ENCODE data around the gene CTNNA3.

Gene CTNNA3

GRCh38 chr10:66747451-66747850 is 948.5 kb downstream of the CTNNA3 start:
- no peak for DNase-seq (ENCODE audit: low read depth)

DNA sequence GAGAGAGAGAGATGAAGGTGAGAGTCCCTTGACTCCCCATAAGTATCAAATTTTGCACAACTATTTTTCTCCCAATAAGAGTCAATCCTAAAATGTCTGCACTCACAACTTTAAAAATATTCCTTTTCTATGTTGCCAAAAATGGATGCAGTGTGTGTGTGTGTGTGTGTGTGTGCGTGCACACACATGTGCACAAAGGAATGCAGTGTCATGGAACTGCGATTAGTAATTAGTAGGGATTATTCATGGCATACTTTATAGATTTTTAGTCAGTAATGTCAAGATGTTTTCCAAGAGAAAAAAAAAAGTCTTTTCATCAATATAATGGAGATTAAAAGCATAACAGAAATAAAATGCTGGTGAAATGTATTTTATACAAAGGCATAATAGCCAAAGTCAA is 949.3 kb downstream of the CTNNA3 start:
- no peak for DNase-seq (ENCODE audit: low read depth)

DNA sequence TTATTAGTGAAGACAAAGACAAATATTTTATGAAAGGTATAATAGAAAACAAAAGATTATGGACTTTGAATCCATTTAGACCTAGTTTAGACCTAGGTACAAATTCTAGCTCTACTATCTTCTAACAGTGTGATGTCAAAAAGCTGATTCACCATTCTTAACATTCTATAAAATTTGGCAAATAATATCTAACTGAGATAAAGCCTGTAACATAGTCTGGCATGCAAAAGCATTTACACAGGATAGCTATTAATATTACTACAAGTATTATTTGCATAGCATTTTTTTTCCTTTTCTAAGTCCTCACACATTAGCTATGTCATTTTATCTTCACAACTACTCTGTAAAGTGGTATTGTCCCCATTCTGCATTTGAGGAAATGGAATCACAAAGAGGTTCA is 949.7 kb downstream of the CTNNA3 start:
- no peak for DNase-seq (ENCODE audit: low read depth)

DNA sequence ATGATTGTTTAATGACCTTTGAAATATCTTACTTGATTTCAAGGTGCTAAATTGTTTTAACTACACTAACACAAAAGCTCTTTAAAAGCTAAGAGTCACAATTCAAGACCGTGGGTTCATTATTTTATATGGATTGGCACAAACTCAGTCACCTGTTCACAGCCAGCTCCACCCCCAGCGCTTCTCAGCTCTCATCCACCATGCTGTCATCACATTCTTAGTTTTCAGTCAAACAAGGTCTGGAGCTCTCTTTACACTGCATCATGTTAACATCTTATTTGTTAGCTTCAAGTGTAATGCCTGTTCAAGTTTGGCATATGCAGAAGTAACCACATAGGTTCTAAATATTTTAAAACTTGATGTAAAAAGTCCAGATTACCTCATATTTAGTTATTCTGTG is 951.1 kb downstream of the CTNNA3 start:
- no peak for DNase-seq (ENCODE audit: low read depth)

DNA sequence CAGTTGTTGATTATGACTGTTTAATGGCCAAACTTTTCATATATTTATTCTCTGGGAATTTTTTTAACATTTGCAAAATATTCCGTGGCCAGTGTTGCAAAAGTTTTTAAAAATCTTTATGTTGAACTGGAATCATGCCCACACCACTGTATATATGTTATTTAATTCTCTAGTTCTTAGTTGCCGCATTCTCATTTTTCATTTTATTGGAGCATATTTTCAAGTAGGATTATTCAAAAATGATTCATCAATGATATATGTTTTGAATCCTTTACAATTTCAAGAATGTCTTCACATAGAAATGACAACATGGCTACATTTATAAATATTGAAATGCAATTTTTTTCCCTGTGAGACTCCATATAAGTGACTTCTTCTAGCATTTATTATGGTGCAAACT is 958.8 kb downstream of the CTNNA3 start:
- no peak for DNase-seq (ENCODE audit: low read depth)

DNA sequence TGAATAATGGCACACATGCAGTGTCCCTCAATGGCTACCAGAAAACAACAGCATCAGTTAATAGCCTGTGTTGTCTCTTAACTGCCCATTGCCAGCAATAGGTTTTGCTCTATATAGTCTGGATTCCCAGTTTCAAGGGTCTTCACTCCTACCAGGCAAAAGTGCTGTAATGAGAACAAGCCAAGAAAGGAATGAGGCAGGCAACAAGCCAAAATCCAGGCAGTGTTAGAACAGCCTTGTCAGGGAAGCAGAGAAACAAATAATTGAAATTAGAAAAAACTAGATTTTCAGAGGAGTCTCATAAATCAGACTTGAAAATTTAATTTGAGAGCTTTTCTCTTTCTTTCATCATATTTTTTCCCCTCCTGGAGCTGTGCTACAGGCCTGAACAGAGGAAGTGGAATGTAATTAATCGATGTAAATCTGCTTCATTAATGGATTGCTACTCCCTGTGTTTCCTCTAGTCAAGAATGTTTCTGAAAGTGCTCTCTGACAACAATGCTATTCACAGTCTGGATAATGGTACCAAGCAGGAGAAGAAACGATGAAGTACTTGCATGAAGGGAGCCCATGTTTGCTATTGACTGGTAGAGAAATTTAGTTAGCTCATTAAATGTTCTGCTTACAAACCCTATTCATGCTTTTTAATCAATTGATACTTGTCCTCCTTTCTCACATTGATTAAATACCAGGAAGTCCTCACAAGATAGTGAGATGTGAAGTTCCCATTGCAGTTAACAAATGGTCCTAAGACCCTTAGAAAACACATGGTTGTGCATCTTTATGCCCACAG is 972.2 kb downstream of the CTNNA3 start:
- no peak for DNase-seq (ENCODE audit: low read depth)

- DNase-seq (ENCODE audit: low read depth): no peak
Observed at GRCh38 chr10:66719483-66719882, 976.5 kb downstream of the CTNNA3 start.

GRCh38 chr10:66717231-66717981 is 978.6 kb downstream of the CTNNA3 start:
- DNase-seq (ENCODE audit: low read depth): no peak

GRCh38 chr10:66714741-66715140 is 981.3 kb downstream of the CTNNA3 start:
- DNase-seq (ENCODE audit: low read depth): no peak

DNA sequence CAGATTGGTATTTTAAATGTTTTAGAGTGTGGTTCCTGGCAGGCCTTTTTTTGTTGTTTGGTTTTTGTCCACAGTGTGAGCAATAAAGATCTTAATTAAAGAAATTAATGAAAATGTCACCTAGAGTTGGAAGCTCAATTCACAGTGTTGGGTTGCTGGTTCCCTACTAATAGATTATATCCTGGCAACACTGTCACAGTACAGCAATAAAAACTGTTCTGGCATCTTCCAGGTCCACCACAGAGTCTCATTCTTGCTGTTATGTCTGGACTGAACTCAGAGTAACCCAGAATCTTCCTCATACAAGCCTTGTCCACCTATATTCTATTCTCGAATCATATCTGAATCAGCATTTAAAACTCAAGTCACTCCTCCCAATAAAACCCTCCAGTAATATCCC is 982.6 kb downstream of the CTNNA3 start:
- no peak for DNase-seq (ENCODE audit: low read depth)

DNA sequence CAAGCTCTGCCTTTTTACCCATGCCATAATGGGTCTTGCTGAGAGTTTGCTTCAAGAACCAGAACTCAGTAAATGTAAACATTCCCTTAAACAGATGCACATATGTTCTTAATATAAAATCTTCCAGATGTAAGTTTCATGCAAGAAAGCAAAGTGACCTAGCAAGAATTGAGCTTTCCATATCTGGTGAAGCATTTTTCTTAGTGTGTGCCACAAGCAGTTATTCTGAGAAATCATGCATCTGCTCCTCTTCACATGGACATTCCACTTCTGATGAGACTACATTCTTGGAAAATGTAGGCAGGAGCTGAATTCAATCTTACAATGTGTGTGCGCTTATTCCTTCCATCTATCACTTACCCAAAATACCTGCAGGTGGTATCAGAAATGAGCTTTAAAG is 997.9 kb downstream of the CTNNA3 start:
- DNase-seq (ENCODE audit: low read depth): no peak

DNA sequence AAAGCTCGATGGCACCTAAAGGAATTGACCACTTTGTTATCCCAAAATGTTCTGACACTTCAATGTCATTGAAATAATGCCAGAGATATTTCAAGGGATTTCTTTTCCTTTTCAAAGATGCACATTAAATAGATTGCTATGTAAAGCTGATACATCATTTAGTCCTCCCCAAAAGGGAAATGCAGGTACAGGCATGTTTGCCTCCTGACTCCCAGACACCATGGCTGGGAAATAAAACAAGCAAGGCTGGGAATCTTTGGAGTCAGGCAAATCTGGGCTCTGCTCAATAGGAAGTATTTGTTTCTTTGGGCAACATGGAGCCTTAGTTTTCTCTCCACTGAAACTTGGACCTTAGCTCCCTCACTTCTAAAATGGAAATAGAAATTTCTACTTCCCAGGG is 1000.9 kb downstream of the CTNNA3 start:
- DNase-seq (ENCODE audit: low read depth): no peak

DNA sequence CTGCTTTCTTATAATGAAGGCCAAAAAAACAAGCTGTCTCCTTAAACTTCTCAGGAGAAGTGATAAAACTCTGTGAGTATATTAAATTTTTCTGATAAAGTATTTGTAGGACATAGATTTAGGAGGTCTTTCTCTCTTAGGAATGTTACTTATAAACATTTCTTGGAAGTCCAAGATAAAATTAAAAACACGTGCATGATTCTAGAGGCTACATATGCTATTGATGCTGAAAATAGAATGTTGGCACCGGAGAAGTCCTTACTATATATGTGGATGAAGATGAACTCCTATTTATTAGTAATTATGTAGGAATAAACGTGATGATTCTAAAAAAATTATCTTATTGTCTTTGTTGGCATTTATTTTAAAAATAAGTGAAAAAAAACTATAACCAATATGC is 1011.4 kb downstream of the CTNNA3 start:
- no peak for DNase-seq (ENCODE audit: low read depth)

GRCh38 chr10:66680886-66681285 is 1015.1 kb downstream of the CTNNA3 start:
- no peak for DNase-seq (ENCODE audit: low read depth)

DNA sequence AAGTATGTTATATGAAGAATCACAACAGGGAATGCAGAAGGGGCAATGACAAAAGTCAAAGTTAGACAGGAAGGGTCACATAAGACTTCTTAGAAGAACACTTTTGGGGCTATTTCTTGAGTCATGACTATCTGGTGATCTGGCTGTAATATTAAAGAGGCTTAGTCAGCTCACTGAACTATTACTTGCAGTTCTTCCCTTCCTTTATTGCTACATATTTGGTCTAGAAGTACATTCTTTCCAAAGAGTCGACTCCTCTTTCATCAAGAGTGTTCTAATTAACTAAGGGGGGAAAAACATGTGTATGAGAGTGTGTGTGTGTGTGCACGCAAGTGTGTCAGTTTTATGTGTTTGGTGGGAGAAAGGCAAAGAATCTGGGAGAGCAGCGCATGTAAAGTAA is 1017.5 kb downstream of the CTNNA3 start:
- DNase-seq (ENCODE audit: low read depth): no peak

DNA sequence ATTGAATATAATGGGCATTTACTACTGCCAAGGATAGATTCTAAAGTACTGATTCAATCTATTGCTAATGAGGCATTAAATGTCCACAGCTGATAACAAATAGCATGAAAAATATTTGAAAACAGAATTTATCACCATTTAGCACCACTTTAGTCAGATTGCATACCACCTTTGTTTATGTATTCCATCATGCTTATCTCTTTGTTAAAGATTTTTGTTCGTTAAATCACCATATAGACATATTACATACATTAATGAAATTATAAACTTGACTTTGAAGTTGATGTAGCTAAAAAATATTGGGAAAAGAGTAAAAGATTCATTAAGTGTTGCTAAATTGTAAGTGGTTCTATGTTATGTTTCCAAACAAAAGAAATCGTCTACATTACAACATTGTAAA is 1022.9 kb downstream of the CTNNA3 start:
- no peak for DNase-seq (ENCODE audit: low read depth)

GRCh38 chr10:66671562-66671961 is 1024.4 kb downstream of the CTNNA3 start:
- no peak for DNase-seq (ENCODE audit: low read depth)

DNA sequence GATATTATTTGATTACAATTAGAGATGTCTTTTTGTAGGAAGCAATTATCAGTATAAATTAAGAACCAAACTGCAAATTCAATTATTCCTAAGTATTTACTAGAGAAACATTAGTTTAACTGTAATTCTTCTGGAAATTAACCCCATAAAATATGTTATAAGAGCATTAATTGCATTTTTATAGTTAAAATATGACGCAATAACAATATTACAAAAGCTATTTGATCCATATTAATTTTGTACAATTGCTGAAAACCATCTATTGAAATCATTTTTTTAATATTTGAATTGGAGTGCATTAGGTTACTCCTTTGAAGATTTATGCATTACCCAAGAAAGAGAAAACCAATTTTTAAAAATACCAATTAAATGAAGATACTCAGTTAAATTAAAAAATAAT is 1024.9 kb downstream of the CTNNA3 start:
- DNase-seq (ENCODE audit: low read depth): no peak

DNA sequence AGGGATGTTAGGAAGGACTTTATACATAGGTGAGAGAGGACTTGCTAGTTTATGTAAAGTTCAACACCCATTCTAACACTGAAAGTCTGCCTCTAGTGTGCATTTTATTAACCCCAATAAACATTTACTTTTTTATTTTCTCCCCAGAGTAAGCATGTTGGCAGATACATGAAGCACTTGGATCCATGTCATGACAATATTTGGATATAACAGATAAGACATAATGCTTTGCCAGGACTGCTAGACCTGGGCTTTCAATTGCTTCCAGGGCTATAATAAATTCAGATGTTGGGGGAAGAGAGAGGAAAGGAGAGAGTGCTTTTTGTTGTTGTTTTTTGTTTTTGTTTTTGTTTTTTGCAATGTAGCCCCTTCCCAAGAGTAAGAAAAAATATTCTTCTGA is 1039.5 kb downstream of the CTNNA3 start:
- DNase-seq (ENCODE audit: low read depth): no peak

GRCh38 chr10:66654861-66655260 is 1041.1 kb downstream of the CTNNA3 start:
- DNase-seq (ENCODE audit: low read depth): no peak

GRCh38 chr10:66651308-66652082 is 1044.5 kb downstream of the CTNNA3 start:
- no peak for DNase-seq (ENCODE audit: low read depth)

GRCh38 chr10:66649626-66650025 is 1046.4 kb downstream of the CTNNA3 start:
- DNase-seq (ENCODE audit: low read depth): no peak

GRCh38 chr10:66642217-66642616 is 1053.8 kb downstream of the CTNNA3 start:
- no peak for DNase-seq (ENCODE audit: low read depth)
